Ecto neural progenitor cell (in vitro differentiated cells): ENCODE results near the gene CCN6.

Experiments used
- DNase-seq: peaks from one replicate; pipeline ENCODE4 v3.0.0-alpha.2; 2018; ENCODE audit warnings: low spot score

Gene CCN6

DNA sequence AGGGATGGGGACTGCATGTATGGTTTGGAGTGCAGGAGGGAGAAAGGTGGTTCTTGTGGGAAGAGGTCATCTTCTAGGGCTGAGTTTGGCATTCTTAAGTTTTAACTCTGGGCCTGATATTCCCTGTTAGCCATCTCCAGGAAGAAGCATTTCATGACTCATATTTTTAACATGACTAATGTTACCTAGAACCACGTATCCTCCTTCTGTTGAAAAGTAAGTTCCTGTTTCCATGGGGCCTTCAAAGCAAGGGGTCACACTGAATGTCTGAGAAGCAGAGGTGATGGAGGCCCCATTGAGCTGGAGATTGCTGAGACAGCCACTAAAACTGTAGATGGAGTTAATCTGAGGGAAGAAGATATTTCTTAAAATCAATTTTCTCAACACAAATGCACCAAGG is 63.6 kb downstream of the CCN6 start:
- no peak for DNase-seq

DNA sequence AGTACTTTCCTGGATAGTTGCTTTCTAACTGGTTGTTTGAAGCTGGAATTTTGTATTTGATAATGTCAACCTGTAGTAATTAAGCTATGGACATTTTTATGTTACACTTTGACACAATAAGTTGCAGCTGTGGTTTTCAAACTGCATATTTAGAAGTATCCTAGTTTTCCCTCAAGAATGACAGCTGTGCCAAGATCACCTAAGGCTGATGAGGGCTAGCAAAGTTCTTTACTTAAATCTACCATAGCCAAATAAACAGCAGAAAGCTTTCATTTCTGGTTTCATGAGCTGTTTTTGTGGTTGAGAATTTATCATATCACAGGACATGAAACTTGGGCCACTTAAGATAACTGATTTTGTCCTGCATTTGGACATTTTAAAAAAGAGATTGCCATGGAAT is 64.1 kb downstream of the CCN6 start:
- no peak for DNase-seq
